Fibroblast of villous mesenchyme (primary cell): ENCODE results near the gene RPS6KC1. TPM values are rescaled to one million over a fixed set of nuclear protein-coding genes. Genes with fewer than 3 reads are reported as not detected.

Experiments used
- DNase-seq: peaks from one replicate; pipeline ENCODE4 v3.0.0-alpha.2; 2010; ENCODE audit warnings: low read depth
- H3K4me3 ChIP-seq: 2 replicates; pipeline ENCODE4 v1.5.1; 2011; ENCODE audit warnings: low read depth, mild to moderate bottlenecking, low read length
- CTCF ChIP-seq: IDR thresholded peaks from 2 replicates; pipeline ENCODE4 v1.5.1; 2012; ENCODE audit warnings: low read depth, mild to moderate bottlenecking, low read length; ENCODE audit not compliant: insufficient read depth
- total RNA-seq: library from RNA; depleted of rRNA; stranded (reverse); fragments of >200 nt; gene quantifications from 2 replicates; pipeline ENCODE4 v1.2.3, GENCODE V29; 2012

The RPS6KC1 gene
- total RNA-seq, 1 donor = 41.5 TPM

- peak; percentile 85 for DNase-seq
- no peak overlapping the region for H3K4me3 ChIP-seq
- TF ChIP-seq CTCF = no peak
Observed at GRCh38 chr1:213070406-213070805, 19.4 kb downstream of the RPS6KC1 start.

GRCh38 chr1:213075725-213076124, 24.7 kb downstream of the RPS6KC1 start:
- no peak for TF ChIP-seq CTCF

GRCh38 chr1:213082420-213083111, 31.5 kb downstream of the RPS6KC1 start:
- no peak for TF ChIP-seq CTCF
- DNase-seq = peak; percentile 11
- H3K4me3 ChIP-seq = no peak overlapping the region

More at GRCh38 chr1:213075725-213076124, 24.7 kb downstream of the RPS6KC1 start:
- H3K4me3 ChIP-seq = no peak overlapping the region
- no peak for DNase-seq

- TF ChIP-seq CTCF = no peak
- DNase-seq = no peak
- no peak overlapping the region for H3K4me3 ChIP-seq
Observed at GRCh38 chr1:213083112-213083445, 32.0 kb downstream of the RPS6KC1 start.

- H3K4me3 ChIP-seq = no peak overlapping the region
- no peak for TF ChIP-seq CTCF
- DNase-seq = no peak
Observed at GRCh38 chr1:213087911-213088310, 36.9 kb downstream of the RPS6KC1 start.

- TF ChIP-seq CTCF = no peak
- no peak for DNase-seq
- no peak overlapping the region for H3K4me3 ChIP-seq
Observed at GRCh38 chr1:213089924-213090677, 39.1 kb downstream of the RPS6KC1 start.

- TF ChIP-seq CTCF = no peak
- DNase-seq = peak; percentile 18
- H3K4me3 ChIP-seq = no peak overlapping the region
Observed at GRCh38 chr1:213094446-213094845, 43.4 kb downstream of the RPS6KC1 start.
